Measurements from ENCODE around the gene PLSCR4. TPM values are rescaled to one million over a fixed set of nuclear protein-coding genes. Genes with fewer than 3 reads are reported as not detected.

PLSCR4 gene
- total and polyA plus RNA-seq, 2 of the 4 experiments (the other 2 are of a cell fraction) = 3.8 to 4.4 TPM

GRCh38 chr3:146166415-146166821 lies 84.5 kb downstream of the PLSCR4 start:
- Histone ChIP-seq H3K9ac (ENCODE audit: low read depth, low read length) (no peak overlapping the region), H2BK5ac (ENCODE audit: low read depth, low read length, poor library complexity, severe bottlenecking) (peak overlapping the region; percentile 82), H3K36me3 (ENCODE audit: control insufficient read depth, insufficient read depth, low read length) (no peaks in the 10 kb centered on the region), H4K8ac (ENCODE audit: low read depth in 2 of 2, low read length in 2 of 2) (0 out of 4 replicates have a peak overlapping the region, but pooled peaks of 1 of the 2 experiments have one; percentile 37), H3K23ac (ENCODE audit: low read depth, low read length) (no peak overlapping the region), H3K9me3 (ENCODE audit: control insufficient read depth, insufficient read depth, low read length) (no peaks in the 10 kb centered on the region), H3K27ac (ENCODE audit: insufficient read depth, low read length) (no peak overlapping the region), H2BK120ac (ENCODE audit: low read depth, low read length) (peak overlapping the region; percentile 5; the same call in 1 of the 2 replicates), H4K5ac (ENCODE audit: low read depth, low read length) (no peak overlapping the region), H2AK9ac (replicated peaks; ENCODE audit: low read depth, low read length, poor library complexity) (no peak overlapping the region), H3K18ac (ENCODE audit: low read depth, low read length) (no peak overlapping the region), H4K20me1 (ENCODE audit: insufficient read depth, low read length) (no peaks in the 10 kb centered on the region), H3K4me2 (ENCODE audit: low read depth, low read length) (peak overlapping the region; percentile 4; the same call in 1 of the 2 replicates), H2AFZ (replicated peaks; ENCODE audit: low read length, poor library complexity) (no peak overlapping the region), H3K79me1 (ENCODE audit: low read depth in 1 of 2, low read length in 2 of 2) (peaks cover 3 to 15% of the 10 kb centered on the region in 2 experiments; a peak in 3 of 4 replicates), H2AK5ac (ENCODE audit: low read depth, low read length) (no peak overlapping the region), H3K56ac (ENCODE audit: extremely low read depth, insufficient read depth, low read length) (no peak overlapping the region), H2BK20ac (ENCODE audit: low read depth, low read length) (0 out of 2 replicates have a peak overlapping the region, but pooled peaks have one; percentile 0), H2BK15ac (ENCODE audit: low read depth, low read length) (no peak overlapping the region), H3K4me1 (ENCODE audit: control insufficient read depth, insufficient read depth, low read length) (peaks cover 18% of the 10 kb centered on the region), H3K14ac (replicated peaks; ENCODE audit: low read depth, low read length) (no peak overlapping the region), H3K27me3 (ENCODE audit: control insufficient read depth, insufficient read depth, low read length) (no peaks in the 10 kb centered on the region), H3K4ac (ENCODE audit: low read depth, low read length) (peak overlapping the region; percentile 17; the same call in 1 of the 2 replicates), H3K4me3 (ENCODE audit: insufficient read depth, low read depth, low read length) (no peak overlapping the region), H3K9me1 (ENCODE audit: insufficient read depth, low read length) (peaks cover 12% of the 10 kb centered on the region), H4K91ac (ENCODE audit: insufficient read depth, low read depth, low read length) (no peak overlapping the region)
- WGBS, 2 experiments (ENCODE audit: extremely low coverage in 2 of 2, insufficient read length in 1 of 2) = no CpG with 5 or more reads among the region's 4 CpGs
- dilution Hi-C loops (cut with HindIII; ENCODE audit: low sequenced_read_pairs, unreplicated experiment) = no loop called here
- ATAC-seq (ENCODE audit: low read depth) (peak; percentile 25; the same call in 1 of the 2 replicates), DNase-seq (peak; percentile 83)
- no TSS peak for BruUV-seq (replicated peaks)
- intact Hi-C loops (cut with micrococcal nuclease) = no loop called here
- POLR2A ChIA-PET (ENCODE audit: unreplicated experiment) = interaction anchor here (0.6 kb wide), 1 partner anchor 9 kb away, joined by 5 read pairs; no protein-coding TSS in a partner anchor
- TF ChIP-seq RAD21 (IDR thresholded peaks at IDR 0.05; ENCODE audit: low read length) = no peak
- TF ChIP-seq SMC3 (IDR thresholded peaks at IDR 0.05; ENCODE audit: low read depth, low read length) = no peak
- peak; percentile 25; the same call in 1 of the 2 replicates for TF ChIP-seq MAFK (IDR thresholded peaks at IDR 0.05; ENCODE audit: low read depth, low read length)
- TF ChIP-seq CEBPB (IDR thresholded peaks at IDR 0.05; ENCODE audit: low read depth, low read length) = peak; percentile 87
- peak; percentile 49 for TF ChIP-seq FOS (IDR thresholded peaks at IDR 0.05; ENCODE audit: low read depth, low read length)
- TF ChIP-seq NFE2L2 (IDR thresholded peaks at IDR 0.05; ENCODE audit: low read depth, low read length) = peak; percentile 72
- TF ChIP-seq POLR2A (IDR thresholded peaks at IDR 0.05; ENCODE audit: low read depth, low read length) = no peak
- CTCF ChIA-PET = interaction anchor here (0.6 to 2.3 kb wide), 7 partner anchors 10 to 1051 kb away, joined by 3 to 10 read pairs (median 5); no protein-coding TSS in a partner anchor
- in situ Hi-C loops (cut with MboI; ENCODE audit: low sequenced_read_pairs) = no loop called here
